Vagina (tissue), 2 donors: ENCODE measurements around the gene ECM1. TPM values are rescaled to one million over a fixed set of nuclear protein-coding genes. Genes with fewer than 3 reads are reported as not detected.

Source experiments
- DNase-seq, 2 donors: peaks; one replicate each; pipeline ENCODE4 v3.0.0-alpha.2; 2017; ENCODE audit errors: extremely low spot score in 2 of 2
- H3K27ac ChIP-seq: fragments of 200-600 bp; sonication (generic); one replicate; pipeline ENCODE4 v1.5.1; 2019
- H3K27me3 ChIP-seq: fragments of 200-600 bp; sonication (generic); one replicate; pipeline ENCODE4 v1.5.1; 2019
- H3K36me3 ChIP-seq, 2 donors: fragments of 200-600 bp; sonication (generic); one replicate each; pipeline ENCODE4 v1.5.1; 2017 to 2019
- H3K4me1 ChIP-seq: fragments of 200-600 bp; sonication (generic); one replicate; pipeline ENCODE4 v1.5.1; 2019
- H3K4me3 ChIP-seq, 2 donors: fragments of 200-600 bp; sonication (generic); 1 replicate in 1 of 2; 2 replicates in 1 of 2; pipeline ENCODE4 v1.5.1; 2016 to 2019
- H3K9me3 ChIP-seq: fragments of 200-600 bp; sonication (generic); one replicate; pipeline ENCODE4 v1.5.1; 2019
- CTCF ChIP-seq, 3 experiments: fragments of 450-650 bp in 2 of 3; fragments of 200-600 bp in 1 of 3; sonication (generic) in 1 of 3; IDR thresholded peaks; one replicate each; pipeline ENCODE4 v1.5.1; 2017 to 2019; ENCODE audit warnings: antibody characterized with exemption in 3 of 3, mild to moderate bottlenecking in 2 of 3, moderate library complexity in 2 of 3
- POLR2A ChIP-seq, 2 donors: fragments of 450-650 bp; IDR thresholded peaks; one replicate each; pipeline ENCODE4 v1.6.1; 2017; ENCODE audit warnings: antibody characterized with exemption in 2 of 2, mild to moderate bottlenecking in 2 of 2, moderate library complexity in 2 of 2
- POLR2AphosphoS5 ChIP-seq, 2 donors: sonication (generic); formaldehyde crosslinking; IDR thresholded peaks; one replicate each; pipeline ENCODE4 v1.9.0; 2017; ENCODE audit warnings: antibody characterized with exemption in 2 of 2, mild to moderate bottlenecking in 2 of 2, low read depth in 1 of 2; ENCODE audit not compliant: insufficient read depth in 1 of 2
- intact Hi-C: fragments of 100-400 bp; cut with DNase I; formaldehyde crosslinking; loops from one replicate; pipeline ENCODE4 v1.15.1; 2023
- total RNA-seq: library from RNA; depleted of rRNA; stranded (reverse); fragments of >200 nt; gene quantifications from one replicate; pipeline ENCODE4 v1.2.3, GENCODE V29; 2016

Gene ECM1
- total RNA-seq, 1 donor from 2014 or later: 130 TPM

DNA sequence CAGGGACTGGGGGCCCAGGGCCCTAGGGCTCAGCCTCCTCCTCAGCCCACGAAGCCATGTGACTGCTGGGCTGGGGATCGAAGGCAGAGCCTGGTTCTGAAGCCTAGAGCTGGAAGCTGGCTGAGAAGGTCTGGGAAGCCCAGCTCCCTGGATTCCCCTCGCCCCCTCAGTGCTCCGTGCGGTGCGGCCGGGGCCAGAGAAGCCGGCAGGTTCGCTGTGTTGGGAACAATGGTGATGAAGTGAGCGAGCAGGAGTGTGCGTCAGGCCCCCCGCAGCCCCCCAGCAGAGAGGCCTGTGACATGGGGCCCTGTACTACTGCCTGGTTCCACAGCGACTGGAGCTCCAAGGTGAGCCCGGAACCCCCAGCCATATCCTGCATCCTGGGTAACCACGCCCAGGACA is 50.4 kb downstream of the ECM1 start:
- no peaks in the 10 kb centered on the region for H3K9me3 ChIP-seq
- H3K4me1 ChIP-seq: peaks cover 55% of the 10 kb centered on the region
- DNase-seq: no peak
- TF ChIP-seq CTCF (IDR thresholded peaks at IDR 0.05) (no peak), POLR2AphosphoS5 (IDR thresholded peaks at IDR 0.05; ENCODE audit: insufficient read depth in 1 of 2, low read depth in 1 of 2) (no peak), POLR2A (IDR thresholded peaks at IDR 0.05) (no peak)
- H3K4me3 ChIP-seq: peak overlapping the region; percentile 28 to 72
- H3K27me3 ChIP-seq: no peaks in the 10 kb centered on the region
- peaks cover 0 to 13% of the 10 kb centered on the region in 2 donors for H3K36me3 ChIP-seq
- intact Hi-C loops: no loop called here
- peak overlapping the region; percentile 100 for H3K27ac ChIP-seq

DNA sequence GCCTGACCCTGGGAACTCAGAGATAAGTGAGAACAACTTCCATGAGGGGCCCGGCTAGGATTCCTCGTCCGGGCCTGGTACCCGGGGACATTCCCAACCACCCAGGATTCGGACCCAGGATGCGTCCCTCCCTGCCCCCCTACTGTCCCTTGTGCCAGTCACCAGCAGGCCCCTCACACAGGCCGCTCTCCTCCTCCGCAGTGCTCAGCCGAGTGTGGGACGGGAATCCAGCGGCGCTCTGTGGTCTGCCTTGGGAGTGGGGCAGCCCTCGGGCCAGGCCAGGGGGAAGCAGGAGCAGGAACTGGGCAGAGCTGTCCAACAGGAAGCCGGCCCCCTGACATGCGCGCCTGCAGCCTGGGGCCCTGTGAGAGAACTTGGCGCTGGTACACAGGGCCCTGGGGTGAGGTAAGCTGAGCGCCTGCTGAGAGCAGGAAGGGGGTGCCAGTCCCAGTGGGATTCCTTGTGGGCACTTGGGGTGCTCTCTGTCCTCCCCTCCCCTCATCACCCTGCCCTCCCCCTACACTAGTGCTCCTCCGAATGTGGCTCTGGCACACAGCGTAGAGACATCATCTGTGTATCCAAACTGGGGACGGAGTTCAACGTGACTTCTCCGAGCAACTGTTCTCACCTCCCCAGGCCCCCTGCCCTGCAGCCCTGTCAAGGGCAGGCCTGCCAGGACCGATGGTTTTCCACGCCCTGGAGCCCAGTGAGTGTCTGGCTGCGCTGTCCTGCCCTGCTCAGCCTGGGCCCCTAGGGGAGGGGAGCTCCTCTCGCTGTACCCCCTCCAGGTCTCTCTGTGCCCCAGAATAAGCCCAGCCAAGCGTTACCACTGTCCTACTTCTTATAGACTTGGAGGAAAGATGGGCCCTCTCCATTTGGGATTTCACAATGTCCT is 51.1 kb downstream of the ECM1 start:
- peaks cover 0 to 13% of the 10 kb centered on the region in 2 donors for H3K36me3 ChIP-seq
- H3K4me1 ChIP-seq: peaks cover 55% of the 10 kb centered on the region
- H3K9me3 ChIP-seq: no peaks in the 10 kb centered on the region
- no peak for DNase-seq
- intact Hi-C loops: no loop called here
- H3K27ac ChIP-seq: peak overlapping the region; percentile 100
- no peaks in the 10 kb centered on the region for H3K27me3 ChIP-seq
- peak in 1 of 2 donors; percentile 53 for TF ChIP-seq POLR2AphosphoS5 (IDR thresholded peaks at IDR 0.05; ENCODE audit: insufficient read depth in 1 of 2, low read depth in 1 of 2)
- no peak for TF ChIP-seq POLR2A (IDR thresholded peaks at IDR 0.05)
- H3K4me3 ChIP-seq: peak overlapping the region; percentile 28 to 72

- H3K36me3 ChIP-seq: peaks cover 0 to 13% of the 10 kb centered on the region in 2 donors
- no peaks in the 10 kb centered on the region for H3K27me3 ChIP-seq
- peaks cover 61% of the 10 kb centered on the region for H3K4me1 ChIP-seq
- no peak for DNase-seq
- no peak for TF ChIP-seq POLR2A (IDR thresholded peaks at IDR 0.05)
- TF ChIP-seq CTCF (IDR thresholded peaks at IDR 0.05): no peak
- peak overlapping the region in 1 of 2 donors; percentile 72 for H3K4me3 ChIP-seq
- H3K9me3 ChIP-seq: no peaks in the 10 kb centered on the region
- H3K27ac ChIP-seq: peak overlapping the region; percentile 100
- intact Hi-C loops: loop anchor here (5.0 kb wide), 1 partner anchor 68 kb away; the partner anchor contains the start of gene ENSA
Measured at GRCh38 chr1:150559656-150560010, 51.7 kb downstream of the ECM1 start.

GRCh38 chr1:150560011-150560438 is 52.1 kb downstream of the ECM1 start:
- TF ChIP-seq POLR2AphosphoS5 (IDR thresholded peaks at IDR 0.05; ENCODE audit: insufficient read depth in 1 of 2, low read depth in 1 of 2): peak; percentile 6 to 58
- TF ChIP-seq CTCF (IDR thresholded peaks at IDR 0.05): peak; percentile 60 to 92 (median 84)
- TF ChIP-seq POLR2A (IDR thresholded peaks at IDR 0.05): no peak
- Histone ChIP-seq H3K27ac (peak overlapping the region; percentile 100), H3K27me3 (no peaks in the 10 kb centered on the region), H3K36me3 (peaks cover 0 to 13% of the 10 kb centered on the region in 2 donors), H3K4me3 (peak overlapping the region; percentile 48 to 72), H3K4me1 (peaks cover 65% of the 10 kb centered on the region), H3K9me3 (no peaks in the 10 kb centered on the region)
- no peak for DNase-seq
- intact Hi-C loops: loop anchor here (5.0 kb wide), 1 partner anchor 67 kb away; the partner anchor contains the start of gene ENSA

GRCh38 chr1:150560576-150561253 is 52.8 kb downstream of the ECM1 start:
- H3K36me3 ChIP-seq: peaks cover 0 to 13% of the 10 kb centered on the region in 2 donors
- H3K4me3 ChIP-seq: peak overlapping the region; percentile 48 to 72
- TF ChIP-seq POLR2AphosphoS5 (IDR thresholded peaks at IDR 0.05; ENCODE audit: insufficient read depth in 1 of 2, low read depth in 1 of 2) (no peak), CTCF (IDR thresholded peaks at IDR 0.05) (peak; percentile 47 to 84 (median 69))
- DNase-seq: no peak
- no peaks in the 10 kb centered on the region for H3K27me3 ChIP-seq
- intact Hi-C loops: loop anchor here (5.0 kb wide), 1 partner anchor 67 kb away; the partner anchor contains the start of gene ENSA
- H3K27ac ChIP-seq: peak overlapping the region; percentile 100
- H3K4me1 ChIP-seq: peaks cover 72% of the 10 kb centered on the region
- H3K9me3 ChIP-seq: no peaks in the 10 kb centered on the region
